Ascending aorta (tissue), 2 donors: Measurements from ENCODE around the gene ZNF644. TPM values are rescaled to one million over a fixed set of nuclear protein-coding genes. Genes with fewer than 3 reads are reported as not detected.

ENCODE experiments used
- DNase-seq, 2 donors: peaks; one replicate each; pipeline ENCODE4 v3.0.0-alpha.2; 2019; ENCODE audit warnings: low spot score in 2 of 2
- H3K27ac ChIP-seq, 2 donors: fragments of 200-600 bp; sonication (generic); one replicate each; pipeline ENCODE4 v1.5.1; 2016 to 2017; ENCODE audit warnings: mild to moderate bottlenecking in 1 of 2
- H3K27me3 ChIP-seq: fragments of 200-600 bp; sonication (generic); one replicate; pipeline ENCODE4 v1.5.1; 2017
- H3K36me3 ChIP-seq, 2 donors: fragments of 200-600 bp; sonication (generic); one replicate each; pipeline ENCODE4 v1.5.1; 2016
- H3K4me1 ChIP-seq, 2 donors: fragments of 200-600 bp; sonication (generic); one replicate each; pipeline ENCODE4 v1.5.1; 2016 to 2017; ENCODE audit warnings: mild to moderate bottlenecking in 1 of 2
- H3K4me3 ChIP-seq, 2 donors: fragments of 200-600 bp; sonication (generic); one replicate each; pipeline ENCODE4 v1.5.1; 2016 to 2017; ENCODE audit warnings: mild to moderate bottlenecking in 1 of 2
- H3K9me3 ChIP-seq, 2 donors: fragments of 200-600 bp; sonication (generic); one replicate each; pipeline ENCODE4 v1.5.1; 2016
- intact Hi-C: fragments of 100-400 bp; cut with DNase I; formaldehyde crosslinking; loops from one replicate; pipeline ENCODE4 v1.15.1; 2023
- total RNA-seq: library from RNA; depleted of rRNA; stranded (reverse); fragments of >200 nt; gene quantifications from one replicate; pipeline ENCODE4 v1.1.0, GENCODE V29; 2016
- TF ChIP-seq, protein P1 (sequence below), 3 experiments: fragments of 200-600 bp in 2 of 3; fragments of 450-650 bp in 1 of 3; sonication (generic) in 2 of 3; IDR thresholded peaks; one replicate each; pipeline ENCODE4 v1.5.1; 2016 to 2019; ENCODE audit warnings: antibody characterized with exemption in 3 of 3, mild to moderate bottlenecking in 1 of 3, moderate library complexity in 1 of 3

ZNF644 gene
- total RNA-seq, 1 donor from 2014 or later: 17.1 TPM

- no peak for DNase-seq
- Histone ChIP-seq H3K9me3 (no peaks in the 10 kb centered on the region), H3K4me1 (peaks cover 0 to 14% of the 10 kb centered on the region in 2 donors), H3K27ac (no peak overlapping the region), H3K27me3 (no peaks in the 10 kb centered on the region), H3K36me3 (no peaks in the 10 kb centered on the region), H3K4me3 (no peak overlapping the region)
- TF ChIP-seq, protein P1, sequence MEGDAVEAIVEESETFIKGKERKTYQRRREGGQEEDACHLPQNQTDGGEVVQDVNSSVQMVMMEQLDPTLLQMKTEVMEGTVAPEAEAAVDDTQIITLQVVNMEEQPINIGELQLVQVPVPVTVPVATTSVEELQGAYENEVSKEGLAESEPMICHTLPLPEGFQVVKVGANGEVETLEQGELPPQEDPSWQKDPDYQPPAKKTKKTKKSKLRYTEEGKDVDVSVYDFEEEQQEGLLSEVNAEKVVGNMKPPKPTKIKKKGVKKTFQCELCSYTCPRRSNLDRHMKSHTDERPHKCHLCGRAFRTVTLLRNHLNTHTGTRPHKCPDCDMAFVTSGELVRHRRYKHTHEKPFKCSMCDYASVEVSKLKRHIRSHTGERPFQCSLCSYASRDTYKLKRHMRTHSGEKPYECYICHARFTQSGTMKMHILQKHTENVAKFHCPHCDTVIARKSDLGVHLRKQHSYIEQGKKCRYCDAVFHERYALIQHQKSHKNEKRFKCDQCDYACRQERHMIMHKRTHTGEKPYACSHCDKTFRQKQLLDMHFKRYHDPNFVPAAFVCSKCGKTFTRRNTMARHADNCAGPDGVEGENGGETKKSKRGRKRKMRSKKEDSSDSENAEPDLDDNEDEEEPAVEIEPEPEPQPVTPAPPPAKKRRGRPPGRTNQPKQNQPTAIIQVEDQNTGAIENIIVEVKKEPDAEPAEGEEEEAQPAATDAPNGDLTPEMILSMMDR (IDR thresholded peaks at IDR 0.05): no peak
- intact Hi-C loops: no loop called here
Observed at GRCh38 chr1:90925928-90926869, 95.6 kb downstream of the ZNF644 start.

- TF ChIP-seq, protein P1 (IDR thresholded peaks at IDR 0.05): no peak
- intact Hi-C loops: no loop called here
- no peak overlapping the region for H3K4me3 ChIP-seq
- DNase-seq: no peak
- H3K36me3 ChIP-seq: no peaks in the 10 kb centered on the region
- H3K4me1 ChIP-seq: peaks cover 0 to 20% of the 10 kb centered on the region in 2 donors
- no peaks in the 10 kb centered on the region for H3K27me3 ChIP-seq
- no peaks in the 10 kb centered on the region for H3K9me3 ChIP-seq
- H3K27ac ChIP-seq: no peak overlapping the region
Observed at GRCh38 chr1:90924982-90925381, 96.9 kb downstream of the ZNF644 start.

GRCh38 chr1:90922996-90923395, 98.8 kb downstream of the ZNF644 start:
- H3K36me3 ChIP-seq: no peaks in the 10 kb centered on the region
- DNase-seq: no peak
- TF ChIP-seq, protein P1 (IDR thresholded peaks at IDR 0.05): no peak
- H3K4me1 ChIP-seq: peaks cover 0 to 20% of the 10 kb centered on the region in 2 donors
- no peak overlapping the region for H3K4me3 ChIP-seq
- H3K27ac ChIP-seq: no peak overlapping the region
- no peaks in the 10 kb centered on the region for H3K27me3 ChIP-seq
- intact Hi-C loops: no loop called here
- no peaks in the 10 kb centered on the region for H3K9me3 ChIP-seq

DNA sequence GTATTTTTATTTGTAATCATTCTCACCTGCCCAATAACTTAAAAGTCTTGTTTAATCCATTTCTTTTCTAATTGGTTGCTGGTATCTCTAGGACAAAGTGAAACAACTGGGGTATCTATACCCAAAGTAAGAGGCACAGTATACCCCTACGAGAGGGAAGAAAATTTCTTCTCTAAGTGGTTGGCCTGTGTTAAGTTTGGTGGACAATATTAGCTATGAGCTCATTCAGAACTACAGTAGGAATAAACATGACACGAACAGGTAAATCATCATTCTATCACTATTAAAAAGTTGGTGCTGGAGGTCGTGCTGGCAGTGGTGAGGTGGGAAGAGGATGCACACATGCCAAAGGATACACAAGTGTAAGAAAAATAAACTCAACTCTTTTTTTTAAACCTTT, 99.6 kb downstream of the ZNF644 start:
- H3K4me3 ChIP-seq: no peak overlapping the region

DNA sequence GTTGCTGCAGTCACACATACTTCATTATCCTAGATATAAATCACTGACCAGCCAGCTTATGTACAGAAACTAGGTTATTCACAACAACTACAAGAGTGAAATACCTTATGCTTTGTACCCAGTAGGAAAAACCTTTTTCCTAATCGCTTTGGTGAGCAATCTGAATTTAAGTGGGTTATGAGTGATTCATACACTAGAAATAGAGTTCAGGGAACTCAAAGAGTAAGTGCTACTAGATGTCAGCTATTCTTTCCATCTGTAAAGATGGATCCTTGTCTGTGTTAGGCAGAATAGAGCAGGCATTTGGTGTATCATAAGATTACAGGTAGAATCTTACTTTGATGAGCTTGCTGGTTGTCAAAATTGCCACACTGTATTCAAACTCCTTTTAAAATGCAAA, 101.9 kb downstream of the ZNF644 start:
- TF ChIP-seq, protein P1 (IDR thresholded peaks at IDR 0.05): no peak
- Histone ChIP-seq H3K27ac (no peak overlapping the region), H3K9me3 (no peaks in the 10 kb centered on the region), H3K36me3 (peaks cover 2 to 12% of the 10 kb centered on the region in 2 donors), H3K4me1 (peaks cover 0 to 13% of the 10 kb centered on the region in 2 donors), H3K27me3 (no peaks in the 10 kb centered on the region), H3K4me3 (no peak overlapping the region)
- no peak for DNase-seq
- intact Hi-C loops: no loop called here

More for the DNA sequence above, 99.6 kb downstream of the ZNF644 start:
- Histone ChIP-seq H3K4me1 (peaks cover 0 to 20% of the 10 kb centered on the region in 2 donors), H3K9me3 (no peaks in the 10 kb centered on the region), H3K27ac (no peak overlapping the region), H3K36me3 (peaks cover 1 to 5% of the 10 kb centered on the region in 2 donors), H3K27me3 (no peaks in the 10 kb centered on the region)
- intact Hi-C loops: no loop called here
- no peak for DNase-seq
- TF ChIP-seq, protein P1 (IDR thresholded peaks at IDR 0.05): no peak
